Suppressor macrophage treated with lipopolysaccharide for 4 hours (primary cell): ENCODE measurements around the gene INAVA.
"Not testable (repeated sequence)": the region's sequence is repeated elsewhere in the genome, so short reads cannot be mapped to it uniquely, and the experiment has no call there.

ENCODE experiments used
- DNase-seq: peaks from one replicate; pipeline ENCODE4 v3.0.0-alpha.2; 2020

Gene INAVA

GRCh38 chr1:200923601-200924000 is 28.9 kb downstream of the INAVA start:
- DNase-seq, result no peak

GRCh38 chr1:200925831-200926230 is 31.1 kb downstream of the INAVA start:
- DNase-seq, result no peak

GRCh38 chr1:200929530-200930278 is 35.0 kb downstream of the INAVA start:
- DNase-seq, result no peak

- not testable (repeated sequence) for DNase-seq
Observed at GRCh38 chr1:200930285-200930684, 35.6 kb downstream of the INAVA start.

- no peak for DNase-seq
Observed at GRCh38 chr1:200931776-200932175, 37.1 kb downstream of the INAVA start.

GRCh38 chr1:200934676-200935245 is 40.1 kb downstream of the INAVA start:
- no peak for DNase-seq

- DNase-seq, result not testable (repeated sequence)
Observed at GRCh38 chr1:200935286-200935962, 40.7 kb downstream of the INAVA start.

- DNase-seq, result peak; percentile 82
Observed at GRCh38 chr1:200938955-200939354, 44.3 kb downstream of the INAVA start.

GRCh38 chr1:200945111-200945510 is 50.4 kb downstream of the INAVA start:
- no peak for DNase-seq

GRCh38 chr1:200947059-200947566 is 52.4 kb downstream of the INAVA start:
- no peak for DNase-seq

- DNase-seq, result no peak
Observed at GRCh38 chr1:200949626-200950025, 54.9 kb downstream of the INAVA start.

GRCh38 chr1:200951016-200951415 is 56.3 kb downstream of the INAVA start:
- no peak for DNase-seq

- DNase-seq, result no peak
Observed at GRCh38 chr1:200954434-200954833, 59.7 kb downstream of the INAVA start.

GRCh38 chr1:200958597-200958996 is 63.9 kb downstream of the INAVA start:
- DNase-seq, result no peak

- DNase-seq, result no peak
Observed at GRCh38 chr1:200959411-200959921, 64.8 kb downstream of the INAVA start.

- no peak for DNase-seq
Observed at GRCh38 chr1:200960236-200960947, 65.7 kb downstream of the INAVA start.

GRCh38 chr1:200960948-200961340 is 66.2 kb downstream of the INAVA start:
- no peak for DNase-seq

GRCh38 chr1:200962151-200962550 is 67.5 kb downstream of the INAVA start:
- DNase-seq, result not testable (repeated sequence)

GRCh38 chr1:200962631-200963030 is 67.9 kb downstream of the INAVA start:
- DNase-seq, result no peak

- DNase-seq, result no peak
Observed at GRCh38 chr1:200963076-200963475, 68.4 kb downstream of the INAVA start.

- not testable (repeated sequence) for DNase-seq
Observed at GRCh38 chr1:200963888-200964287, 69.2 kb downstream of the INAVA start.
